Adrenal gland (tissue), 12 donors: ENCODE results near the gene ZNF488. TPM values are rescaled to one million over a fixed set of nuclear protein-coding genes. Genes with fewer than 3 reads are reported as not detected.

ENCODE experiments used
- DNase-seq, 7 donors: peaks; one replicate each; pipeline ENCODE4 v3.0.0-alpha.2; 2019 to 2020
- H3K27ac ChIP-seq, 5 donors: fragments of 200-600 bp; sonication (generic) in 4 of 5; 1 replicate in 3 of 5; 2 replicates in 2 of 5; pipeline versions ENCODE4 v1.5.1 to v1.8.0; 2016 to 2020; ENCODE audit warnings: mild to moderate bottlenecking in 1 of 5
- H3K27me3 ChIP-seq: fragments of 200-600 bp; 2 replicates; pipeline ENCODE4 v1.8.0; 2021
- H3K36me3 ChIP-seq, 2 donors: fragments of 200-600 bp; replicated peaks in 1 of 2; 1 replicate in 1 of 2; 2 replicates in 1 of 2; pipeline versions ENCODE4 v1.5.1 to v1.8.0; 2018 to 2022
- H3K4me1 ChIP-seq, 2 donors: fragments of 200-600 bp; replicated peaks in 1 of 2; 1 replicate in 1 of 2; 2 replicates in 1 of 2; pipeline versions ENCODE4 v1.5.1 to v1.8.0; 2018 to 2021
- H3K4me3 ChIP-seq, 4 donors: fragments of 200-600 bp; sonication (generic) in 3 of 4; one replicate each; pipeline ENCODE4 v1.5.1; 2016 to 2018
- H3K9me3 ChIP-seq, 3 donors: fragments of 200-600 bp; sonication (generic) in 1 of 3; replicated peaks in 1 of 3; 1 replicate in 2 of 3; 2 replicates in 1 of 3; pipeline versions ENCODE4 v1.5.1 to v1.8.0; 2016 to 2021
- POLR2A ChIP-seq, 2 donors: fragments of 450-650 bp; IDR thresholded peaks; one replicate each; pipeline ENCODE4 v1.6.1; 2017; ENCODE audit warnings: antibody characterized with exemption in 2 of 2, mild to moderate bottlenecking in 2 of 2, moderate library complexity in 1 of 2
- WGBS, 4 donors: extraction: QIAGEN DNeasy Blood & Tissue Kit in 2 of 4; methylation state at CpG; one replicate each; pipeline versions ENCODE4 v1.1.5 to v1.1.7; 2013 to 2017; 5-methylcytosine and 5-hydroxymethylcytosine counted together
- intact Hi-C, 2 donors: fragments of 100-400 bp; cut with DNase I; formaldehyde crosslinking; loops; one replicate each; pipeline versions ENCODE4 v1.14.1 to v1.15.0; 2022 to 2023
- polyA plus RNA-seq, 3 donors: library from polyadenylated mRNA; stranded (reverse); fragments of 200-250 nt in 2 of 3; fragments of 350-450 nt in 1 of 3; fragmentation: Illumina TruSeq in 1 of 3; extraction: RNeasy Lipid Tissue Mini Kit (QIAGEN cat#74804) in 1 of 3; gene quantifications; one replicate each; pipeline ENCODE4 v1.2.3, GENCODE V29; 2013 to 2014
- total RNA-seq, 9 donors: library from RNA; depleted of rRNA in 4 of 9; stranded (reverse); fragments of >200 nt in 4 of 9; fragments of 120-200 nt in 1 of 9; fragmentation: NEBNext Ultra II Directional in 1 of 9; extraction: Animal tissue kit (Norgen Biotek cat#: 25700) in 1 of 9; gene quantifications; one replicate each; pipeline versions ENCODE4 v1.1.0 to v1.2.4, GENCODE V29; 2013 to 2023
- TF ChIP-seq, protein P1 (sequence below), 6 experiments: fragments of 450-650 bp in 4 of 6; fragments of 200-600 bp in 2 of 6; sonication (generic) in 1 of 6; IDR thresholded peaks; 1 replicate in 5 of 6; 2 replicates in 1 of 6; pipeline versions ENCODE4 v1.5.1 to v1.8.0; 2016 to 2021; ENCODE audit warnings: antibody characterized with exemption in 6 of 6, mild to moderate bottlenecking in 2 of 6, moderate library complexity in 1 of 6
- donor health status: healthy with polysubstance abuse.
- donor health status: Bipolar disorder and iron deficiency.
- donor health status: DM: yes; HTN: yes; CAD: no.
- donor health status: DM: no; HTN: no; CAD: no.
- donor health status: DM: no; HTN: no; CAD: no.
- donor health status: DM: yes; HTN: yes; CAD: no.

The ZNF488 gene
- total and polyA plus RNA-seq, 12 donors: 0.03 to 0.20 (median 0.11) TPM; not detected in 3

DNA sequence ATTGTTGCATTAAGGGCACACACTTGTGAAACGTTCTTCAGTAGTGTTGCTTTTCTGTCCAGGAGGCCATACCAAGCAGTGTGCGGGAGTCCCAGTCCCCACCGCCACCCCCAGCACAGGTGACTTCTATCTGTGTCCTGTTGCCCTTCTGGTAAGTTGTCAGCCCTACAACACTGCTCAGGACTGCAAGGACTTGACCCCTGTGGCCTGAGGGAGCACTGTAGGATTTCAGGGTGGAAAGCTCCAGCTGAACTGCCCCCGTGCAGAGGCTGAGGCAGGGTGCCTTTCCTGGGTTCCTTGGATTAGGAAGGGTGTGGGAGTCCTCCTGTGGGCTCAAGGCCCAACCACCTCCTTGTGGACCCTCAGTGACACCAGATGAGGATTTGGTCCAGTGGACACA, 26.8 kb upstream of the ZNF488 start:
- Histone ChIP-seq H3K36me3 (no peaks in the 10 kb centered on the region), H3K27me3 (no peaks in the 10 kb centered on the region), H3K4me1 (no peaks in the 10 kb centered on the region), H3K9me3 (no peaks in the 10 kb centered on the region), H3K27ac (no peak overlapping the region), H3K4me3 (no peak overlapping the region)
- intact Hi-C loops: no loop called here
- 88 to 93% (median 90%) methylated on average over 3 to 4 of the region's 4 CpGs for WGBS, 4 donors
- no peak for DNase-seq
- TF ChIP-seq, protein P1, sequence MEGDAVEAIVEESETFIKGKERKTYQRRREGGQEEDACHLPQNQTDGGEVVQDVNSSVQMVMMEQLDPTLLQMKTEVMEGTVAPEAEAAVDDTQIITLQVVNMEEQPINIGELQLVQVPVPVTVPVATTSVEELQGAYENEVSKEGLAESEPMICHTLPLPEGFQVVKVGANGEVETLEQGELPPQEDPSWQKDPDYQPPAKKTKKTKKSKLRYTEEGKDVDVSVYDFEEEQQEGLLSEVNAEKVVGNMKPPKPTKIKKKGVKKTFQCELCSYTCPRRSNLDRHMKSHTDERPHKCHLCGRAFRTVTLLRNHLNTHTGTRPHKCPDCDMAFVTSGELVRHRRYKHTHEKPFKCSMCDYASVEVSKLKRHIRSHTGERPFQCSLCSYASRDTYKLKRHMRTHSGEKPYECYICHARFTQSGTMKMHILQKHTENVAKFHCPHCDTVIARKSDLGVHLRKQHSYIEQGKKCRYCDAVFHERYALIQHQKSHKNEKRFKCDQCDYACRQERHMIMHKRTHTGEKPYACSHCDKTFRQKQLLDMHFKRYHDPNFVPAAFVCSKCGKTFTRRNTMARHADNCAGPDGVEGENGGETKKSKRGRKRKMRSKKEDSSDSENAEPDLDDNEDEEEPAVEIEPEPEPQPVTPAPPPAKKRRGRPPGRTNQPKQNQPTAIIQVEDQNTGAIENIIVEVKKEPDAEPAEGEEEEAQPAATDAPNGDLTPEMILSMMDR (IDR thresholded peaks at IDR 0.05): no peak
- no peak for TF ChIP-seq POLR2A (IDR thresholded peaks at IDR 0.05)

DNA sequence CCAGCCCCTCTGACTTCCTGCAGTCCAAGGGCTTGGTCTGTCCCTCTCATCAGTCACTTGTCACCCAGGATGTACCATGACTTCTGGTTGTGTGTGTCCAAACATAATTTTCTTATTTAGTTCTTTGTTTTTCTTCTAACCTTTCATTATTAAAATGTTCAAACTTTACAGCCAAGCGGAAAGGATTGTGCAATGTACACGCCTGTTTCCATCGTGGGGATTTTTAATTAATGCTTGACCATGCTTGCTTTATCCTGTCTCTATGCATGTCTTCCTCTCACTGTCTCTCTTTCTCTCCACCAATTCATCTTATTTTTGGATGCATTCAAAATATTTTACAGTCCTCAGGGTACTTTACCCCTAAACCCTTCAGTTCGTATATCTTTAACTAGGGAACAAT, 26.2 kb upstream of the ZNF488 start:
- intact Hi-C loops: no loop called here
- H3K27ac ChIP-seq: no peak overlapping the region
- no peak for DNase-seq
- no peaks in the 10 kb centered on the region for H3K9me3 ChIP-seq
- H3K4me1 ChIP-seq: no peaks in the 10 kb centered on the region
- H3K27me3 ChIP-seq: no peaks in the 10 kb centered on the region
- TF ChIP-seq, protein P1 (IDR thresholded peaks at IDR 0.05): no peak
- TF ChIP-seq POLR2A (IDR thresholded peaks at IDR 0.05): no peak
- 79 to 89% (median 83%) methylated on average over 4 of the region's 4 CpGs for WGBS, 4 donors
- H3K36me3 ChIP-seq: no peaks in the 10 kb centered on the region
- H3K4me3 ChIP-seq: no peak overlapping the region

DNA sequence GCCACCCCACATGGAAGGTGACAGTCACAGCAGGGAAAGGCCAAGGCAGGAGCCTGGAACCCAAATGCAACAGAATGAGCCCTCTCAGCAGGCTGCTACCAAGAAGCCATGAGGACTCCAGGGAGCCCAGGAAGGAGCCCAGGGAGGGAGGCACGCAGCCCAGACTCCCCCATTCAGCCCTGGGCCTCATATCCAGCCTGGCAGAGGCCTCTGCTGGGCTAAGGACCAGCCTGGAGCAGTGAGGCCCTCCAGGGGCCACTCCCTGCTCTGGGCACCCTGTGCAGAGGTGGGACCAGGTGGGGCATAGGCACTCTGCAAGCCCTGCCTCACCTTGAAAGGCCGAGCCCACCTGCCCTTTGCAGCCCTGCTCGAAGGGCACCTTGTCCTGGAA, 25.8 kb upstream of the ZNF488 start:
- Histone ChIP-seq H3K27me3 (no peaks in the 10 kb centered on the region), H3K36me3 (no peaks in the 10 kb centered on the region), H3K4me1 (no peaks in the 10 kb centered on the region), H3K4me3 (no peak overlapping the region), H3K9me3 (no peaks in the 10 kb centered on the region), H3K27ac (no peak overlapping the region)
- WGBS, 4 donors: 64 to 93% (median 79%) methylated on average over 1 to 3 of the region's 3 CpGs
- TF ChIP-seq POLR2A (IDR thresholded peaks at IDR 0.05): no peak
- TF ChIP-seq, protein P1 (IDR thresholded peaks at IDR 0.05): no peak
- no peak for DNase-seq
- intact Hi-C loops: no loop called here

GRCh38 chr10:47409171-47409865, 25.2 kb upstream of the ZNF488 start:
- H3K27me3 ChIP-seq: no peaks in the 10 kb centered on the region
- intact Hi-C loops: no loop called here
- H3K27ac ChIP-seq: no peak overlapping the region
- H3K36me3 ChIP-seq: no peaks in the 10 kb centered on the region
- no peak overlapping the region for H3K4me3 ChIP-seq
- no peak for DNase-seq
- no peaks in the 10 kb centered on the region for H3K9me3 ChIP-seq
- TF ChIP-seq, protein P1 (IDR thresholded peaks at IDR 0.05): no peak
- no peak for TF ChIP-seq POLR2A (IDR thresholded peaks at IDR 0.05)
- H3K4me1 ChIP-seq: no peaks in the 10 kb centered on the region
- 83 to 87% (median 85%) methylated on average over 11 to 15 of the region's 15 CpGs for WGBS, 4 donors
